BE2C (cell line): ENCODE data around the gene TPST1.

Experiments
- DNase-seq: peaks from one replicate; pipeline ENCODE4 v3.0.0-alpha.2; 2020
- H3K27me3 ChIP-seq: fragments of 250-450 bp; sonication (Bioruptor Pico); 2 replicates; pipeline ENCODE4 v1.5.1; 2020; ENCODE audit warnings: mild to moderate bottlenecking
- H3K36me3 ChIP-seq: fragments of 250-450 bp; sonication (Bioruptor Pico); 2 replicates; pipeline ENCODE4 v1.5.1; 2020; ENCODE audit warnings: mild to moderate bottlenecking
- H3K4me1 ChIP-seq: fragments of 250-450 bp; sonication (Bioruptor Pico); 2 replicates; pipeline ENCODE4 v1.5.1; 2020
- H3K4me3 ChIP-seq: 2 replicates; pipeline ENCODE4 v1.5.1; 2011; ENCODE audit warnings: low read depth, low read length
- H3K9me3 ChIP-seq: fragments of 250-450 bp; sonication (Bioruptor Pico); 2 replicates; pipeline ENCODE4 v1.5.1; 2020
- CTCF ChIP-seq: IDR thresholded peaks from 2 replicates; pipeline ENCODE4 v1.5.1; 2012; ENCODE audit warnings: mild to moderate bottlenecking, low read depth, low read length

Gene TPST1

GRCh38 chr7:66263936-66264335 lies 58.8 kb downstream of the TPST1 start:
- Histone ChIP-seq H3K4me1 (no peaks in the 10 kb centered on the region; the same call in 1 of the 2 replicates), H3K36me3 (no peaks in the 10 kb centered on the region; the same call in 1 of the 2 replicates), H3K9me3 (peaks cover 5% of the 10 kb centered on the region; the same call in 1 of the 2 replicates), H3K4me3 (no peak overlapping the region), H3K27me3 (no peaks in the 10 kb centered on the region)
- no peak for DNase-seq
- TF ChIP-seq CTCF: no peak

GRCh38 chr7:66265566-66265965 lies 60.4 kb downstream of the TPST1 start:
- Histone ChIP-seq H3K4me3 (no peak overlapping the region), H3K9me3 (peaks cover 5% of the 10 kb centered on the region; the same call in 1 of the 2 replicates), H3K4me1 (no peaks in the 10 kb centered on the region; the same call in 1 of the 2 replicates), H3K27me3 (no peaks in the 10 kb centered on the region), H3K36me3 (no peaks in the 10 kb centered on the region; the same call in 1 of the 2 replicates)
- no peak for DNase-seq
- TF ChIP-seq CTCF: no peak

GRCh38 chr7:66267249-66267648 lies 62.1 kb downstream of the TPST1 start:
- H3K27me3 ChIP-seq: no peaks in the 10 kb centered on the region
- H3K9me3 ChIP-seq: peaks cover 7% of the 10 kb centered on the region
- no peaks in the 10 kb centered on the region for H3K36me3 ChIP-seq
- H3K4me1 ChIP-seq: no peaks in the 10 kb centered on the region; the same call in 1 of the 2 replicates
- DNase-seq: no peak
- no peak overlapping the region for H3K4me3 ChIP-seq
- no peak for TF ChIP-seq CTCF

- Histone ChIP-seq H3K4me1 (no peaks in the 10 kb centered on the region; the same call in 1 of the 2 replicates), H3K36me3 (no peaks in the 10 kb centered on the region)
Observed at GRCh38 chr7:66269978-66270377, 64.8 kb downstream of the TPST1 start.

GRCh38 chr7:66272321-66272720 lies 67.2 kb downstream of the TPST1 start:
- H3K4me3 ChIP-seq: no peak overlapping the region
- H3K4me1 ChIP-seq: no peaks in the 10 kb centered on the region
- no peaks in the 10 kb centered on the region for H3K27me3 ChIP-seq
- no peak for DNase-seq
- TF ChIP-seq CTCF: no peak
- peaks cover 3% of the 10 kb centered on the region; the same call in 1 of the 2 replicates for H3K9me3 ChIP-seq
- no peaks in the 10 kb centered on the region for H3K36me3 ChIP-seq

More at GRCh38 chr7:66269978-66270377, 64.8 kb downstream of the TPST1 start:
- no peak overlapping the region for H3K4me3 ChIP-seq
- no peaks in the 10 kb centered on the region for H3K27me3 ChIP-seq
- no peak for TF ChIP-seq CTCF
- H3K9me3 ChIP-seq: peaks cover 7% of the 10 kb centered on the region
- no peak for DNase-seq

- Histone ChIP-seq H3K4me1 (no peaks in the 10 kb centered on the region), H3K9me3 (peaks cover under 1% of the 10 kb centered on the region; the same call in 1 of the 2 replicates), H3K4me3 (no peak overlapping the region), H3K36me3 (no peaks in the 10 kb centered on the region), H3K27me3 (no peaks in the 10 kb centered on the region)
- TF ChIP-seq CTCF: no peak
- no peak for DNase-seq
Observed at GRCh38 chr7:66276363-66276762, 71.2 kb downstream of the TPST1 start.
